Activated CD4-positive, alpha-beta T cell treated with anti-CD3 and anti-CD28 coated beads, Interleukin-10, Interleukin-2, amounts not matched to agents 100 ng/mL and 50 ng/mL, durations not matched to agents 16 hours and 8 hours (primary cell): ENCODE results near the gene ANKRD44.

Source experiments
- DNase-seq: peaks from one replicate; pipeline ENCODE4 v3.0.0-alpha.2; 2020

The ANKRD44 gene

DNA sequence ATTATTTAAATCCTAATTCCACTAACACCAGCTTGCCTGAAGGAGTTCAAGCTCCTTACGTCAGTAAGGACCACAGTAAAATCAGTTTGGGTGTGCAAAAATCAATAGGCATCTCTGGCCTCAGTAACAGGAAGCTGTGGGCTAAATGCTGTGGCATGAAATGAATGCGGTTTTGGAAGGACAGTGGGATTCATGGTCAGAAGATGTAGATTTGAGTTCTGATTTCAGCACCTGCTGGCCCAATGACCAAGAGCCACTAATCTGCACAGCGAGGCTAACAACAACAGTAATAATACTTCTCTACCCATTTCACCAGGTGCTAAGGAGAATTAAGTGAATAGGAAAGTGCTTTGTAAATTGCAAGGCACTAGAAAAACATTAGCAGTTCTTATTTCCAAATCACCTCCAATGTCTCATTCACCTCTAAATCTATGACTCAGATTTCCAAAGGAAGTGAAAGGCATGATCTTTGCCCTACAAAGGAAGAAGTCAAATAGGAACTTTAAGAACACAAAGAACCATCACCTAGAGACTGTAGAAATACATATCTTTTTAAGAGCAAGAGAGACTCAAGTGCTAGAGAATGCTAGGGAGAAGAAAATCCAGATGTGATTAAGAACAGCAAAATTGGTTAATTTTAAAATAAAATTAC, 172.6 kb downstream of the ANKRD44 start:
- peak; percentile 53 for DNase-seq

DNA sequence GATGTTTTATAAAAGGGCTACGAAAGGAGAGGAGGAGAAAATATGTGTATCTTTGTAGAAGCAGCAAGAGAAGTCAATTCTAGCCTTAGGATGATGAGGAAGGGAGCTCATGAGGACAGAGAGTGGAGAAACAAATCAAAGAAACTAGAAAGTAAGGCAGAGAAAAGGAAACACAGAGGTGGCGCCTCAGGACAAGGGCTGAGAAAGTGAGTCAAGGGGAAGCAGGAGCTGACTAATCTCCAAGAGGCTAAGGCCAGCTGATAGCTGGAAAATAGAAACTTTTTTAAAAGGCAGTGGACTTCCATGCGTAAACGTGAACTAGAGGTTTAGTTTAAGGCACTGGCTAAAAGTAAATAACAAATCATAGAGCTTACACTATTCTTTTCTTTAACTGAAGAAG, 173.3 kb downstream of the ANKRD44 start:
- DNase-seq: peak; percentile 38

DNA sequence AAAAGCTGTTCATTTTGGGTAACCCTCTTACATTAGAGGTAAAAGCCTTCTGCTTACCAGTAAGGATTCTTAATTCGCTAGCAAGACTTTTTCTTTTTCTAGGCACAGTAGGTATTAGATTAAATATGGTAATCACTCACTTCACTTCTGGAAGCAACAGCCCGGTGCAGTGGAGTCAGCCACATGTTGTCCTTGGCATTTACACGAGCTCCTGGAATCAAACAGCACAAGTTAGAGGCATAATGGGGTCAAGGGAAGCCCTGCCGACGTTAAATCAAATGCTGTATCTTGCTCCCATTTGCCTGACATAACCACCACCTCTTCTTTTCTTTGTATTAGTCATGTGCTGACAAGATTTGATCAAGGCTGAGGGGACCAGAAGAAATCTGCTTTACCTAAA, 174.1 kb downstream of the ANKRD44 start:
- peak; percentile 26 for DNase-seq

DNA sequence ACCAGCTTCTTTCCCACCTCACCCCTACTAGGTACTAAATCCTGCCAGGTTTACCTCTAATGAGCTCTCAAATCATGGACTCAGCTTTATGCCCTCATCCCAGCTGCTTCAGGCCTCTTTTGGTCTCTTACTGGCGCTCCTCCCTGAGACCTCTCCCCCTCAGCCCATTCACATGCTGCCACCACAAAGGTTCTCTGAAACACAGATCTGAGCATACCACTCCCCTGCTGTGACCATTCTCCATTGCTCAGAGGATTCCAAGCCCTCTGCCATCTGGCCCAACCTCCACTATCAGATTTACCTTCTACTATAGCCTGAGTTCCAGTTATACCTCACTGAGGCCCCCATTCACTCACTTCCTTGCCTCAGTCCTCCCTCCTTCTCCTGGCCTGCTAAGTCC, 174.8 kb downstream of the ANKRD44 start:
- DNase-seq: no peak

DNA sequence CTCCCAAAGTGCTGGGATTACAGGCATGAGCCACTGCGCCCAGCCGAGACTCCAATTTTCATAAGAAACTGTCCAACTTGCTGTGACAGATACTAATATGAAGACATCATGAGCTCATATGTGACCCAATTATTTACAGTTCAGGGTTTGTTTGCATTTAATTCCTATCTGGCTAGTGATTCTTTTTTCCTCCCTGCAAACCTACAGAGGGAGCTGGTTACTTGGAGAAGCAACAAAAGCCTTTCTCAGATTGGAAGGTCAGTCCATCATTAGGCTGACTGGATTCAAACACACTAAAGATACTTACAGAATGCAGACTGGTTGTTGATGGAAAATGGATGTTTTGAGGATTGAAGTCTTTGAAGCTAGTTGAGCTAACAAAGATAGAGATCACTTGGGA, 176.4 kb downstream of the ANKRD44 start:
- no peak for DNase-seq

DNA sequence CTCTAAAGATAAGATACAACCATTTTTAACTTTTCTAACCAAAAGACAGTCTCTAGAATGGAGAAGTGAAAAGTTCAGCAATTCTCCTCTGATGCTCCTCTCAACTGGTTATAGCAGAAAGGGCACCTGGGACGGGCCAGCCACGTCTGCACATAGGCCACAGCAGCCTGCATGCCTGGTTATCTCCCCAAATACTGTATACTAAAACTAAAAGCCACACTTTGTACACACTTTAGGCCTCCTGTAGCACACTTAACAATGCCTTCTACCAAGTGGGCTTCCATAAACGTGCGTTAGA, 179.1 kb downstream of the ANKRD44 start:
- DNase-seq: no peak

DNA sequence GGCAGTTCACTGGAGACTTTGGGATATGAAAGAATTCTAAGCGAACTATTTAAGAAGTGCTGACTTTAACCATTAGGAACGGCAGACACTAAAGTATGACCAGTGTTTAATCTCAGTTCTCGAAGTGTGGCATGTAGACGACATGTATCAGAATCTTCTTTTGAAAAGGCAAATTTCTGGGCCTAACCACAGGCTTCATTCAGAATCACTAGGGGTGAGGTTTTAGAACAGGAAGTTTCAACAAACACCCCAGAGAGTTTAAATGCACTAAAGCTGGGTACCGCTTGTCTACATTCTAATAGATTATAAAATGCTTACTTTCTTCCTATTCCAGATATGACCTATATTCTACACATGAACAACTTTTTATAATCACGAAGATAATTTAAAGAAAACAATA, 180.3 kb downstream of the ANKRD44 start:
- DNase-seq: peak; percentile 63

DNA sequence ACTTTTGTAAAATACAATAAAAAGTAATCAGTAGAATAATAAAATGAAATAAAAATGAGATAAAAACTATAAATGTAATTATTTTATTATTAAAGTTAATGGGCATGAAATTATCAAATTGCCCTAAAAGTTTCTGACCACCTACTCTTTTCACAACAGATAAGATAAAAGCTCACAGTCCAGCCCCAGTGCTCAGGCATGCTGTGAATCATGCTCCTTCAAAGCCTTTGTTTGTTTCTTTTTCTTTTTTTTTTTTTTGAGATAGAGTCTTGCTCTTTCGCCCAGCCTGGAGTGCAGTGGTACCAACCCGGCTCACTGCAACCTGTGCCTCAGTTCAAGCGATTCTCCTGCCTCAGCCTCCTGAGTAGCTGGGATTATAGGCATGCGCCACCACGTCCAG, 181.7 kb downstream of the ANKRD44 start:
- no peak for DNase-seq

DNA sequence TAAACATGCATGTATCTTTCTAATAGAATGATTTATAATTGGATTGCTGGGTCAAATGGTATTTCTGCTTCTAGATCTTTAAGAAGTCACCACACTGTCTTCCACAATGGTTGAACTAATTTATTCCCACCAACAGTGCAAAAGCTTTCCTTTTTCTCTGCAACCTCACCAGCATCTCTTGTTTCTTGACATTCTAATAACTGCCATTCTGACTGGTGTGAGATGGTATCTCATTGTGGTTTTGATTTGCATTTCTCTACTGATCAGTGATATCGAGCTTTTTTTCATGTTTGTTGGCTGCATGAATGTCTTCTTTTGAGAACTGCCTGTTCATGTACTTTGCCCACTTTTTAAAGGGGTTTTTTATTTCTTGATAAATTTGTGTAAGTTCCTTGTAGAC, 182.5 kb downstream of the ANKRD44 start:
- DNase-seq: peak; percentile 57

DNA sequence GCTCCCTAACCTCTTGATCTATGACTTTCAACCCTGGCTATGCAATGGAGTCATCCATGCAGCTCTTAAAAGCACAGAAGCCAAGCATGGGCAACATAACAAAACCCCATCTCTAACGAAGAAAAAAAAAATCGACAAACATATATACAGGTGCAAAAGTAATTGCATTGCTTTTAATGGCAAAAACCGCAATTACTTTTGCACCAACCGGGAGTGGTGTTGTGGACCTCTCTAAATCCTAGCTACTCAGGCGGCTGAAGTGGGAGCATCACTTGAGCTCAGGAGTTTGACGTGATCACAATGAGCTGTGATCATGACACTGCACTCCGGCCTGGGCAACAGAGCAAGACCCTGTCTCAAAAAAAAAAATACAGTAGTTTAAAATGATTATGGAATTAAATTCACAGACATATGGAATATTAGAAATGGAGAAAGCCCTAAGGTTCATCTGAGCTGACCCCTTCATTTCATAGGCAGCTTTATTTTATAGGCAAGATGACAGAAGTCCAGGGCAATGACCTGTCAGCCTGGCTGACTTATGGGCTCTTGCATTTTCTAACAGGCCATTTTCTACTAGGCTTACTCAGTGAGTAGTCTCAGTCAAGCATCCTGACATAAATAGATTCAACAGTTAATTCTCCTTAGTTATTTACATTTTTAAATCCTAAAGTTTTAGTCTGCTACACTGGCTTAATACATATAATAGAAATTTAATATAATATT, 183.8 kb downstream of the ANKRD44 start:
- no peak for DNase-seq

DNA sequence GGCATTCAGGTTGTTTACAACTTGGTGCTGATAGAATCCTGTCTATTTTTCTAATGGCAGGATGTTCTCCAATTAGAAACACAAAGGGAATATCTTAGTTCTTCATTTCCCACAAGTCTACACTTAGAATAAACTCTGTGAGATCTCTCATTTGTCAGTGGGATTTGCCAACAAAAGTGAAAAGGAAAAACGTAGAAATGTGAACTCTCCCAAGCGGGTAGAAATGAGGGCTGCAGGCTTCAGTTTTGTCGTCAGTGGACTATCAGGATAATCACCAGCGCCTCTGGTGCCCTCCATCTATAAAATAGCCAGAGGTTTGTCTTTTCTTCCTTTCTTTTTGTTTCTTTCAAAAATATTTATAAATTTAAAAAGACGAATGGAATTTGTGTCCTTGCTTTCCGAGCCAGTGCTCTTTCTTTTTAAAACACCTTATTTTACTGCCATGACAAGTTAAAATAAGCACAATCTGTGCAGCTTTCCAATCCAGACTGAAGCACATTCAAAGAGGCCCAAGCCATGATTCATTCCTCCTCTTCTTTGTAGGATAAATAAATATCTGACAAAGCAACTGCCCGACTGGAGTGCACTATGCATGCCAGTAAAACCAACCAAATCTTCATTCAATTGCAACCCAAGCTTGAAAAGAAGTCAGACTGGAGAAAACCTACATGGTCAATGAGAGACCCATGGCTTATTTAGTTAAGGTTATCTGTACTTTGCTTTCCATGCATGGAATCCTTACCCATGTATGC, 185.8 kb downstream of the ANKRD44 start:
- DNase-seq: no peak

DNA sequence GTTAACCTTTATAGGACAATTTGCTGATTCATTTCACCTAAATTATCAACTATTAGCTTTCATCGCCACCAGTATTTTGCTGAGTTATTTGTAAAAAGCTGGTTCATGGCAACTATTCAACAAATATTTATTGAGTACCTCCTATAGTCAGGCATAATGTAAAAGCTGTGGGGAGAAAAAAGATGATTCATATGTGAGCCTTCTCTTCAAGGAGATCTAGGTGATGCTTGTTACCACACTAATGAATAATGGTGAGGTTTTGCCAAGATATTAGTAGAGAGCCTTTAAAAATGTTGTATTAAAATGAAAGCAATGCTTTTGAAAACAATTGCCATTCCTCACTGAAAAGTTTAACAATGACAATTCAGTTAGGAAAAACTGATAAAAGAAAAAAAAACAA, 187.8 kb downstream of the ANKRD44 start:
- no peak for DNase-seq

DNA sequence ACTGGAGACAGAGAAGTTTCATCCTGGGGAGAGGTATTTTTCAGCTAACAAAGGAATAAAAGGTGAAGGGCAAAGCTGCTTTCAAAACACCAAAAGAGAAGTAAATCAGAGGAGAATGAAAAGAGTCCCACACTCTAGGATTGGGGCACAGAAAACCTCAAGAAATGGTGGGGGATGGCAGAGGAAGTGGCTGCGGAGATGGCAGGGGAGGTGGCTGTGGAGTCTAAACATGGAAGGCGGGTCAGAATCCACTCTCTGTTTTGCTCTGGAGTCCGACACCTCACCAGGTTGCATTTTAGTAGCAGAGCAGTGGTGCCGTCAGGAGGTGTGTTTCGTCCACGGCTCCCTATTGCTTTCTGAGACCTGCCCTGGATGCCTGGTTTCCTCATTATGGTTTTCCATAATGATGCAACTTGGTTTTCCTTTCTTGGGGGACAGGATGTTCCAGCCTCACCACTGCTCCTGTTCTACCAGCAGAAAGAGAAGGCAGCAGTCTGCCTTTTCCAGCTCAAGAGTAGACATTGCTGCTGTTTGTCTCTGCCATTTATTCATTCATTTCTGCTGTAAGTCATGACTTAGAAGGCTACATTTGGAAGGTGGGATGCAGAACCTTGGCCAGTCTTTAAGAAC, 188.7 kb downstream of the ANKRD44 start:
- DNase-seq: no peak

DNA sequence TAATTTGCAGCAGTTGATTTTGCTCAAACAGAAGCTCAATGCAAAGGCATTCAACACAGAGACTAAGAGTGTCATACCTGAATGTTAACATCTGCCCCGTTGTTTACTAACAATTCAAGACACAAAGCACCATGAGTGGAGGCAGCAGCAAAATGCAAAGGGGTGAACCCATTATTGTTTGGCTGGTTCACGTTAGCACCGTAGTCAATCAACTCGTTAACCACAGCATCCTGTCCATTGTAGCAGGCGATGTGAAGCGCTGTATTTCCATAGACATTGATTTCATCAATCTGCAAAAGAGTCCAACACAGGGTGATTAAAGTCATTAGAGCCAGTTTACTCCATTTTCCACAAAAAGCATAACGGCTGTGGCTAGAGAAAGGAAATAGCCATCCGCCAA, 189.3 kb downstream of the ANKRD44 start:
- no peak for DNase-seq

DNA sequence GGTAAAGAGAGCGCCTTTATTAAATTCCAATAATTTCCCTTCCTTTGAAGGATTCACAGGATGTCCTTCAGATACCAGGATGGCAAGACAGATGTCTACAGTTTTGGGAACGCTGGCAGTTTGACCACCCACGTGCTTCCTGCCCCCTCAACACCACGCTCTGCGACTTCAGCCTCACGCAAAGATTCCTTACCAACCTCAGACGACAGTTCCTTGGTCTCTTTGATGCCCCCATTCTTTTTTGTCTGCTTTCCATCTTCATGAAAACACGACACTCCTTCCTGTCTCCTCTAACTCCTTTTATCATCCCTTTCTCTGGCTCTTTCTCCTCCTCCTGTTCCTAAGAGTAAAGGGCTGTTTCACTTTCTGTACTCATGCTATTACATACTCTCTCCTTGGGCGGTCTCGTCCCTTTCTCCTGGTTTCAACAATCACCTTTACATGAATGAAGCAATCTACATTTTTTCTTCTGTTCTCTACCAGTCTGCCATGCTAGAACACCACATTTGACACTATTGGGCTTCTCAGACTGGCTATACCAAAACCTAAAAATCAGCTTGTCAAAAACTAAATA, 194.2 kb downstream of the ANKRD44 start:
- no peak for DNase-seq

DNA sequence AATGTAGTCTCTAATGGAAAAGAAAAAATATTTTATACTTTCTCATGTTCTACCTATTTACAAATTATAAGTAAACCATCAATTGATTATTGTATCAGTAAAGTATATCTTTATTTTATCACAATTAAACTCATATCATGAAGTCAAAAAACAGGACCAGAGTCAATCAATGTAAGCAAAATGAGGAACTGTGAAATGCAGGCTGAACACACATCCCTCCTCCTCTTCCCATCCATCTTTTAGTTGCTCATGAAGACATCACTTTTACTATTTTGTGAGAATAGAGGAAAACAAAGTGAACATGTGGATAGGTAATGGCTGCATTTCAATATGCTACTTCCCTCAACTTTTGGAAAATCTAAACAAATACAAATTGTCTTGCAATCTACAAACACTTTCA, 195.3 kb downstream of the ANKRD44 start:
- DNase-seq: no peak

DNA sequence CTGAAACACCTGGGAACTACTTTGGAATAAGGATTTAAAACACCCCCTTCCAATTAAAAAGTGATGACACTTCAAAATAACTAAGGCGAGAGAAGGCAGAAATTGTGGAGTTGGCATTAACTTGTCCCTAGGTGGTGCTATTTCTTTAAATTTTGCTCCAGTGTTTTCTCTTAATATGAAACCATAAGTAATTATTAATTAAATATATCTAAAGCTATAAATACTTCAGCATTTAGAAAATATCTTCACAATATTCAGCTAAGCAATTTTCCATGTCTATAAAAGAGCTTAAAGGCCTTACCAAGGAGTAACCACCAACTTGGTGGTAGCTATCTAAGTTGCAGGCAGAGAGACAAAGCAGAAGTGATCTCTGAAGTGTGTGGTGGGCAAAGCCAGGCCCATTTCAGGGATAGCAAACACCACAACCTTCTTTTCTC, 197.3 kb downstream of the ANKRD44 start:
- DNase-seq: peak; percentile 40

DNA sequence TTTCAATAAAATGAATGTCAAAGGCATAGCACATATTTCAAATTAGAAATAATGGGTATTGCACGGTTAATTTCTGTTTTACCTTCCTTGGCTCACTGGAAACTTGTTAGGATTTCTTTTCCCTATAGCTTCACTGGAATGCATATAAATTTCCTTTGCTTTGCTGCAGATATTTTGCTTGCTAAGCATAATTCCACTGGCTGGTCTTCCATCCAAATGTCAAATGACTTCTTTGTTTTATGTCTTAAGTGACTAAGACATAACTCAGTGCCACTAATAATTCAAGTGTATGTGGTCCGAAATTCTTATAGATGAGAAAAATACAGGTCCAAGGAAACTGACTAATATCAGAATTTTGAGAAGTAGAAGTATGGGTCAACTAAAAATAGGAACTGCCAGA, 201.3 kb downstream of the ANKRD44 start:
- DNase-seq: no peak

DNA sequence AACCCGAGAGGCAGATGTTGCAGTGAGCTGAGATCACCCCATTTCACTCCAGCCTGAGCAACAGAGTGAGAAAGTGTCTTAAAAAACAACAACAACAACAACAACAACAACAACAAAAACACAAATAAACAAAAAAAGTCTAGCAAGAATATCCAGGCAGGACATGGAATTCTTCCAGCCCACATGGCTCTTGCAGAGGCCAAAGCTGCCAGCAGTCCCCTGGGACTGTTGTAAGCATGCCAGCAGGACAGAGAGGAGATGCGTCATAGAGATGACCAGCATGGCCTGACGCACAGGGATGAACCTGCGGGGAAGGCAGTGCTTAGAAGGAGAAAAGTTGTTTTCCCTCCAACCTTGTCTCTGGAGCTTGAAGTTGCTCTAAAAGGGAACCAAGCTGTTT, 201.8 kb downstream of the ANKRD44 start:
- DNase-seq: no peak

DNA sequence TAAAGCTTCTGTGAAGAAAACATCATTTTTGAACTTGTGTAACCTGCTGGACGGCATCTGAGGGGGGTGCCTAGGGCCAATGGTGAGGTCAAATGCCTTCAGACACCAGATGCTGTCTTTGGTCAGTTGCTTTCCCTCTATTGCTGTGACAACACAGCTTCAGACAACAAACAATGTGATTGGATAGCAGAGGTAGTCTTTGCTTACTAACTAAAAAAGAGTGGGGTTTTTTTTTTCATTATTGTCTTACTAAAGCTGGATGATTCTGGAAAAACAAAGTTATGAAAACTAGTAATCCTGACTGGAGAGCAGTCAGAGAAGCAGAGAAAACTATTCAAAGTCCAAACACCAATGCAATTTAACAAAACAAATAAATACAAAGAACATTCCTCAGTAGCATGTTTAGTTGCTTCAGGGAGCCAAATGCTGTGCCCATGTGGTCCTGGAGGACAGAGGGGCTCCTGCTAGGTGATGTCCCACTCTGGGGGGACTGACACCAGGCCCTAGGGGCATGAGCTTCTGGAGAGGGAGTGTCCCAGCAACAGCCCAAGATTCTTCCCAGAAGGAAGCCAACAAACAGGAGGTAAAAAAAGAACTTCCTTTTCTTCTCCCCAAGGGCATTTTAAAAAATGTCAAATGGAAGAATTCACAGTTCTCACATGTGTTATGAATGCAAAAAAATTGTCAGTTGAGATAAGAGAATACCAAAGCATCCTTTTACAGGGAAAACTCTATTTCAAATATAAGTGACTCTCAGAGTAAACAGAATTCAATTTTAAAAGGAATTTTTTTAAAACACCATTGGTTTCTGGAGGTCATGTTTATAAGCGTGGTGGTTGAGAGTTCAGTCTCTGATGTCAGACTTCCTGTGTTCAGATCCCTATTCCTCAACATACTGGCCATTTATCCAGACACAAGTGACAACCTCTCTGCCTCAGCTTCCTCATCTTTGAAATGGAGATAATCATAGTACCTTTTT, 203.0 kb downstream of the ANKRD44 start:
- no peak for DNase-seq

DNA sequence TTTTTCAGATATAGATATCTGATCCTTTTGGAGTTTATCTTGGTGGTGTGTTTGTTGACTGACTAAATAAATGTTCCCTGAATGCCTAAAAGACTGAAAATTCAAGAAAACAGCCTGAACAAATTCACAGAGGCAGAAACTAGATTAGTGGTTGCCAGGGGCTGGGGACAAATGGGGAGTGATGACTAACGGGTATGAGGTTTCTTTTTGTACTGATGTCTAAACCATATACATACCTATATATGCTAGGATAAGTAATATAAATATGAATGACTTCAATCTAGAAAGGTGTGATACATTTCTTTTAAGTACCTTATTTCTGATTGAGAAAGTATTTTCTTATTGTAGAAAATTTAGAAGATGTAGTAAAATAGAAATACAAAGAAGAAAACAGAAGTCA, 207.2 kb downstream of the ANKRD44 start:
- no peak for DNase-seq

DNA sequence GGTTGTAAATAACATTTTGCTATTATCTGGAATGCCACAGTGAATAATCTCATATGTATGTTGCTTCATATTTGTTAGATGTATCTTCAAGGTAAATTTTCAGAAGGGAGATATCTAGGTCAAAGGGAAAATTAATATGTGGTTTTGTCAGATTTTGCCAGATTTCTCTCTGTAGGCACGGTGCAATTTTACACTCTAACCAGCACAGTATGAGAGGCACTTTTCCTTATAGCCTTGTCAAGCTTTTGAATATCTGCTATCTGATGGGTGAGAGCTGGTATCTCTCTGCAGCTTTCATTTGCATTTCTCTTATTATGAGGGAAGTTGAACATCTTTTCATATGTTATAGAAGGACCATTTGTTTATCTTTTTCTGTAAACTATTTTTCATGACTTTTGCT, 208.3 kb downstream of the ANKRD44 start:
- DNase-seq: no peak
